ENCODE data around the gene ABO. TPM values are rescaled to one million over a fixed set of nuclear protein-coding genes. Genes with fewer than 3 reads are reported as not detected.

ABO gene
- total RNA-seq, 4 donors from 2014 or later, result 0.29 to 6.1 (median 0.59) TPM

- H3K4me1 ChIP-seq, result no peaks in the 10 kb centered on the region
- no peak for TF ChIP-seq CTCF (IDR thresholded peaks at IDR 0.05)
- TF ChIP-seq POLR2A (IDR thresholded peaks at IDR 0.05), result no peak
- no peak for DNase-seq
- no peak overlapping the region for H3K4me3 ChIP-seq
- H3K27me3 ChIP-seq, result no peaks in the 10 kb centered on the region
- H3K36me3 ChIP-seq, result no peaks in the 10 kb centered on the region
- H3K9me3 ChIP-seq, result no peaks in the 10 kb centered on the region
- H3K27ac ChIP-seq, result no peak overlapping the region
- intact Hi-C loops (cut with DNase I; ENCODE audit: low total_unique reads), result no loop called here
Measured at GRCh38 chr9:133246562-133246961, 28.4 kb downstream of the ABO start.

- Histone ChIP-seq H3K4me3 (no peak overlapping the region), H3K27ac (no peak overlapping the region), H3K27me3 (no peaks in the 10 kb centered on the region), H3K9me3 (no peaks in the 10 kb centered on the region), H3K36me3 (no peaks in the 10 kb centered on the region), H3K4me1 (peaks cover 0 to 6% of the 10 kb centered on the region in 2 donors)
- DNase-seq, result no peak
- no peak for TF ChIP-seq POLR2A (IDR thresholded peaks at IDR 0.05)
- no peak for TF ChIP-seq CTCF (IDR thresholded peaks at IDR 0.05)
- intact Hi-C loops (cut with DNase I; ENCODE audit: low total_unique reads), result no loop called here
Measured at GRCh38 chr9:133242991-133243390, 32.0 kb downstream of the ABO start.

GRCh38 chr9:133242241-133242640, 32.8 kb downstream of the ABO start:
- Histone ChIP-seq H3K4me3 (no peak overlapping the region), H3K27me3 (no peaks in the 10 kb centered on the region), H3K9me3 (no peaks in the 10 kb centered on the region), H3K36me3 (no peaks in the 10 kb centered on the region), H3K4me1 (peaks cover 0 to 6% of the 10 kb centered on the region in 2 donors), H3K27ac (no peak overlapping the region)
- TF ChIP-seq CTCF (IDR thresholded peaks at IDR 0.05), result no peak
- no peak for TF ChIP-seq POLR2A (IDR thresholded peaks at IDR 0.05)
- intact Hi-C loops (cut with DNase I; ENCODE audit: low total_unique reads), result no loop called here
- no peak for DNase-seq

GRCh38 chr9:133239533-133240090, 35.4 kb downstream of the ABO start:
- no peaks in the 10 kb centered on the region for H3K9me3 ChIP-seq

More at GRCh38 chr9:133239533-133240090, 35.4 kb downstream of the ABO start:
- Histone ChIP-seq H3K27me3 (no peaks in the 10 kb centered on the region), H3K4me3 (no peak overlapping the region), H3K36me3 (no peaks in the 10 kb centered on the region), H3K27ac (peak overlapping the region; percentile 73 to 78), H3K4me1 (peaks cover 0 to 6% of the 10 kb centered on the region in 2 donors)
- no peak for TF ChIP-seq CTCF (IDR thresholded peaks at IDR 0.05)
- TF ChIP-seq POLR2A (IDR thresholded peaks at IDR 0.05), result no peak
- intact Hi-C loops (cut with DNase I; ENCODE audit: low total_unique reads), result no loop called here
- DNase-seq, result no peak
